ENCODE measurements around the gene GPHN.

The GPHN gene

GRCh38 chr14:66939409-66939808 lies 431.5 kb downstream of the GPHN start:
- no peak for TF ChIP-seq CTCF (IDR thresholded peaks at IDR 0.05; ENCODE audit: low read depth, low read length, missing control alignments)
- no peak for DNase-seq (ENCODE audit: low read depth)
- H3K4me3 ChIP-seq (ENCODE audit: low read depth, low read length): no peak overlapping the region

GRCh38 chr14:66944872-66945271 lies 436.9 kb downstream of the GPHN start:
- no peak for TF ChIP-seq CTCF (IDR thresholded peaks at IDR 0.05; ENCODE audit: low read depth, low read length, missing control alignments)
- no peak for DNase-seq (ENCODE audit: low read depth)
- no peak overlapping the region for H3K4me3 ChIP-seq (ENCODE audit: low read depth, low read length)

GRCh38 chr14:66955159-66955558 lies 447.2 kb downstream of the GPHN start:
- no peak for TF ChIP-seq CTCF (IDR thresholded peaks at IDR 0.05; ENCODE audit: low read depth, low read length, missing control alignments)
- no peak overlapping the region for H3K4me3 ChIP-seq (ENCODE audit: low read depth, low read length)
- DNase-seq (ENCODE audit: low read depth): no peak

GRCh38 chr14:66959437-66960050 lies 451.6 kb downstream of the GPHN start:
- H3K4me3 ChIP-seq (ENCODE audit: low read depth, low read length): no peak overlapping the region
- TF ChIP-seq CTCF (IDR thresholded peaks at IDR 0.05; ENCODE audit: low read depth, low read length, missing control alignments): no peak
- no peak for DNase-seq (ENCODE audit: low read depth)

- TF ChIP-seq CTCF (IDR thresholded peaks at IDR 0.05; ENCODE audit: low read depth, low read length, missing control alignments): no peak
- DNase-seq (ENCODE audit: low read depth): no peak
- H3K4me3 ChIP-seq (ENCODE audit: low read depth, low read length): no peak overlapping the region
Observed at GRCh38 chr14:66965831-66966230, 457.9 kb downstream of the GPHN start.

- DNase-seq (ENCODE audit: low read depth): no peak
- no peak for TF ChIP-seq CTCF (IDR thresholded peaks at IDR 0.05; ENCODE audit: low read depth, low read length, missing control alignments)
- no peak overlapping the region for H3K4me3 ChIP-seq (ENCODE audit: low read depth, low read length)
Observed at GRCh38 chr14:66972469-66972868, 464.5 kb downstream of the GPHN start.

- H3K4me3 ChIP-seq (ENCODE audit: low read depth, low read length): no peak overlapping the region
- DNase-seq (ENCODE audit: low read depth): no peak
- TF ChIP-seq CTCF (IDR thresholded peaks at IDR 0.05; ENCODE audit: low read depth, low read length, missing control alignments): no peak
Observed at GRCh38 chr14:66974397-66975025, 466.6 kb downstream of the GPHN start.

Data from GM12864 (cell line).